Activated CD4-positive, alpha-beta memory T cell treated with anti-CD3 and anti-CD28 coated beads, Interleukin-2, amount 10 ng/mL, durations not matched to agents 7 days and 5 days (primary cell): ENCODE measurements around the gene NCOR1. TPM values are rescaled to one million over a fixed set of nuclear protein-coding genes. Genes with fewer than 3 reads are reported as not detected.
"Not testable (repeated sequence)": the region's sequence is repeated elsewhere in the genome, so short reads cannot be mapped to it uniquely, and the experiment has no call there.

Experiments used
- CTCF ChIA-PET: fragments of 350-600 bp; sonication (Branson Sonifier 250); formaldehyde crosslinking; loops from one replicate; lab custom pipeline; 2021; ENCODE audit warnings: antibody characterized with exemption, inconsistent platforms; lab: Charles Lee
- POLR2A ChIA-PET: fragments of 350-600 bp; sonication (Branson Sonifier 250); formaldehyde crosslinking; loops from one replicate; lab custom pipeline; 2021; ENCODE audit warnings: antibody characterized with exemption; lab: Charles Lee
- DNase-seq: peaks from one replicate; pipeline ENCODE4 v3.0.0-alpha.2; 2020
- H3K27ac Mint-ChIP-seq: one replicate; pipeline ENCODE4 v1.8.0; 2021; ENCODE audit warnings: mild to moderate bottlenecking, mixed read lengths
- H3K27me3 Mint-ChIP-seq: one replicate; pipeline ENCODE4 v1.8.0; 2021; ENCODE audit warnings: mixed read lengths
- H3K36me3 Mint-ChIP-seq: one replicate; pipeline ENCODE4 v1.8.0; 2021; ENCODE audit warnings: low read depth, mixed read lengths
- H3K4me1 Mint-ChIP-seq: one replicate; pipeline ENCODE4 v1.8.0; 2021; ENCODE audit warnings: mixed read lengths
- H3K4me3 Mint-ChIP-seq: one replicate; pipeline ENCODE4 v1.8.0; 2021; ENCODE audit warnings: mild to moderate bottlenecking, mixed read lengths
- H3K9me3 Mint-ChIP-seq: one replicate; pipeline ENCODE4 v1.8.0; 2021; ENCODE audit warnings: mixed read lengths
- total RNA-seq, 2 experiments: library from RNA; stranded (reverse); gene quantifications; one replicate each; pipeline ENCODE4 v1.2.3, GENCODE V29; 2021

NCOR1 gene
- total RNA-seq, 2 experiments from 2014 or later = 136 to 141 TPM

- H3K9me3 Mint-ChIP-seq = no peaks in the 10 kb centered on the region
- peaks cover 49% of the 10 kb centered on the region for H3K36me3 Mint-ChIP-seq
- H3K27ac Mint-ChIP-seq = no peak overlapping the region
- H3K4me3 Mint-ChIP-seq = no peak overlapping the region
- ChIA-PET CTCF (no interaction called here), POLR2A (no interaction called here)
- DNase-seq = no peak
- H3K27me3 Mint-ChIP-seq = no peaks in the 10 kb centered on the region
- no peaks in the 10 kb centered on the region for H3K4me1 Mint-ChIP-seq
These were observed 85.7 kb downstream of the NCOR1 start for GRCh38 chr17:16129441-16130205.

GRCh38 chr17:16123531-16123930 is 91.8 kb downstream of the NCOR1 start:
- CTCF ChIA-PET = no interaction called here
- POLR2A ChIA-PET = no interaction called here
- DNase-seq = no peak
- H3K27me3 Mint-ChIP-seq = no peaks in the 10 kb centered on the region
- no peak overlapping the region for H3K4me3 Mint-ChIP-seq
- peaks cover 57% of the 10 kb centered on the region for H3K36me3 Mint-ChIP-seq
- H3K9me3 Mint-ChIP-seq = no peaks in the 10 kb centered on the region
- H3K4me1 Mint-ChIP-seq = no peaks in the 10 kb centered on the region
- no peak overlapping the region for H3K27ac Mint-ChIP-seq

- no peak overlapping the region for H3K4me3 Mint-ChIP-seq
- peaks cover 56% of the 10 kb centered on the region for H3K36me3 Mint-ChIP-seq
- no peaks in the 10 kb centered on the region for H3K27me3 Mint-ChIP-seq
- CTCF ChIA-PET = interaction anchor here (0.5 kb wide), 1 partner anchor 86 kb away, joined by 3 read pairs; no protein-coding TSS in a partner anchor
- no peaks in the 10 kb centered on the region for H3K9me3 Mint-ChIP-seq
- no peak for DNase-seq
- POLR2A ChIA-PET = no interaction called here
- no peaks in the 10 kb centered on the region for H3K4me1 Mint-ChIP-seq
- no peak overlapping the region for H3K27ac Mint-ChIP-seq
These were observed 92.5 kb downstream of the NCOR1 start for GRCh38 chr17:16122697-16123434.

- Mint-ChIP-seq H3K4me1 (no peaks in the 10 kb centered on the region), H3K4me3 (no peak overlapping the region), H3K36me3 (peaks cover 65% of the 10 kb centered on the region), H3K27me3 (no peaks in the 10 kb centered on the region), H3K27ac (no peak overlapping the region), H3K9me3 (no peaks in the 10 kb centered on the region)
- POLR2A ChIA-PET = no interaction called here
- DNase-seq = no peak
- CTCF ChIA-PET = no interaction called here
These were observed 93.4 kb downstream of the NCOR1 start for GRCh38 chr17:16121915-16122314.

GRCh38 chr17:16120937-16121336 is 94.4 kb downstream of the NCOR1 start:
- Mint-ChIP-seq H3K27me3 (no peaks in the 10 kb centered on the region), H3K27ac (no peak overlapping the region), H3K4me3 (no peak overlapping the region), H3K36me3 (peaks cover 73% of the 10 kb centered on the region), H3K4me1 (no peaks in the 10 kb centered on the region), H3K9me3 (peaks cover 2% of the 10 kb centered on the region)
- ChIA-PET POLR2A (no interaction called here), CTCF (no interaction called here)
- no peak for DNase-seq

GRCh38 chr17:16117149-16117548 is 98.2 kb downstream of the NCOR1 start:
- H3K9me3 Mint-ChIP-seq = peaks cover 9% of the 10 kb centered on the region
- H3K27me3 Mint-ChIP-seq = no peaks in the 10 kb centered on the region
- POLR2A ChIA-PET = no interaction called here
- CTCF ChIA-PET = interaction anchor here (1.4 kb wide), 1 partner anchor 71 kb away, joined by 3 read pairs; no protein-coding TSS in a partner anchor
- no peaks in the 10 kb centered on the region for H3K4me1 Mint-ChIP-seq
- H3K4me3 Mint-ChIP-seq = no peak overlapping the region
- H3K27ac Mint-ChIP-seq = no peak overlapping the region
- peaks cover 81% of the 10 kb centered on the region for H3K36me3 Mint-ChIP-seq
- no peak for DNase-seq

GRCh38 chr17:16115077-16115698 is 100.1 kb downstream of the NCOR1 start:
- not testable (repeated sequence) for H3K27me3 Mint-ChIP-seq

GRCh38 chr17:16108871-16109270 is 106.5 kb downstream of the NCOR1 start:
- POLR2A ChIA-PET = no interaction called here
- CTCF ChIA-PET = no interaction called here
- Mint-ChIP-seq H3K27ac (no peak overlapping the region), H3K4me3 (no peak overlapping the region), H3K4me1 (no peaks in the 10 kb centered on the region), H3K36me3 (peaks cover 43% of the 10 kb centered on the region), H3K27me3 (no peaks in the 10 kb centered on the region), H3K9me3 (no peaks in the 10 kb centered on the region)
- DNase-seq = no peak

More at GRCh38 chr17:16115077-16115698, 100.1 kb downstream of the NCOR1 start:
- peaks cover 76% of the 10 kb centered on the region for H3K36me3 Mint-ChIP-seq
- DNase-seq, POLR2A ChIA-PET, H3K9me3 Mint-ChIP-seq, CTCF ChIA-PET, H3K4me1 Mint-ChIP-seq, H3K27ac Mint-ChIP-seq, H3K4me3 Mint-ChIP-seq: not testable (repeated sequence)

- ChIA-PET POLR2A (no interaction called here), CTCF (no interaction called here)
- no peak for DNase-seq
- Mint-ChIP-seq H3K4me3 (no peak overlapping the region), H3K9me3 (no peaks in the 10 kb centered on the region), H3K27ac (no peak overlapping the region), H3K27me3 (no peaks in the 10 kb centered on the region), H3K36me3 (peaks cover 38% of the 10 kb centered on the region), H3K4me1 (no peaks in the 10 kb centered on the region)
These were observed 106.9 kb downstream of the NCOR1 start for GRCh38 chr17:16108386-16108785.

- Mint-ChIP-seq H3K27me3 (no peaks in the 10 kb centered on the region), H3K9me3 (no peaks in the 10 kb centered on the region), H3K36me3 (peaks cover 33% of the 10 kb centered on the region), H3K4me1 (no peaks in the 10 kb centered on the region), H3K27ac (no peak overlapping the region), H3K4me3 (no peak overlapping the region)
- no peak for DNase-seq
- ChIA-PET POLR2A (no interaction called here), CTCF (interaction anchor here (0.6 kb wide), 1 partner anchor 254 kb away, joined by 3 read pairs; no protein-coding TSS in a partner anchor)
These were observed 108.1 kb downstream of the NCOR1 start for GRCh38 chr17:16107165-16107770.

- H3K4me3 Mint-ChIP-seq = no peak overlapping the region
- POLR2A ChIA-PET = no interaction called here
- no peak overlapping the region for H3K27ac Mint-ChIP-seq
- no peaks in the 10 kb centered on the region for H3K27me3 Mint-ChIP-seq
- no peak for DNase-seq
- CTCF ChIA-PET = no interaction called here
- H3K36me3 Mint-ChIP-seq = peaks cover 38% of the 10 kb centered on the region
- H3K4me1 Mint-ChIP-seq = no peaks in the 10 kb centered on the region
- no peaks in the 10 kb centered on the region for H3K9me3 Mint-ChIP-seq
These were observed 109.0 kb downstream of the NCOR1 start for GRCh38 chr17:16106161-16106891.

- CTCF ChIA-PET = no interaction called here
These were observed 111.1 kb downstream of the NCOR1 start for GRCh38 chr17:16104189-16104588.

More at GRCh38 chr17:16104189-16104588, 111.1 kb downstream of the NCOR1 start:
- Mint-ChIP-seq H3K4me3 (no peak overlapping the region), H3K9me3 (no peaks in the 10 kb centered on the region), H3K4me1 (no peaks in the 10 kb centered on the region), H3K27me3 (no peaks in the 10 kb centered on the region), H3K27ac (no peak overlapping the region), H3K36me3 (peaks cover 41% of the 10 kb centered on the region)
- no peak for DNase-seq
- POLR2A ChIA-PET = no interaction called here
